ENCODE results near the gene ZBTB7A.

The ZBTB7A gene

GRCh38 chr19:4066682-4067395 is at the start of gene ZBTB7A:
TSS of gene ZBTB7A (minus strand) at chr19:4066899. CDS start at chr19:4055232, 11,667 bp downstream.
- DNase-seq = peak; percentile 84

GRCh38 chr19:4115818-4116385 is 49.2 kb upstream of the ZBTB7A start:
- no peak for DNase-seq

GRCh38 chr19:4115050-4115817 is 48.5 kb upstream of the ZBTB7A start:
- peak; percentile 76 for DNase-seq

- DNase-seq = no peak
Measured at GRCh38 chr19:4114181-4114580, 47.5 kb upstream of the ZBTB7A start.

GRCh38 chr19:4113398-4114088 is 46.8 kb upstream of the ZBTB7A start:
- DNase-seq = no peak

- no peak for DNase-seq
Measured at GRCh38 chr19:4112367-4112766, 45.7 kb upstream of the ZBTB7A start.

GRCh38 chr19:4109626-4109945 is 42.9 kb upstream of the ZBTB7A start:
- DNase-seq = no peak

GRCh38 chr19:4108767-4109625 is 42.3 kb upstream of the ZBTB7A start:
- DNase-seq = peak; percentile 84

- DNase-seq = no peak
Measured at GRCh38 chr19:4103080-4103433, 36.4 kb upstream of the ZBTB7A start.

- no peak for DNase-seq
Measured at GRCh38 chr19:4102339-4103079, 35.8 kb upstream of the ZBTB7A start.

GRCh38 chr19:4101496-4101770 is 34.7 kb upstream of the ZBTB7A start:
- DNase-seq = no peak

- DNase-seq = no peak
Measured at GRCh38 chr19:4100647-4101495, 34.2 kb upstream of the ZBTB7A start.

- no peak for DNase-seq
Measured at GRCh38 chr19:4099041-4099764, 32.5 kb upstream of the ZBTB7A start.

- no peak for DNase-seq
Measured at GRCh38 chr19:4098493-4098892, 31.8 kb upstream of the ZBTB7A start.

GRCh38 chr19:4097501-4097900 is 30.8 kb upstream of the ZBTB7A start:
- DNase-seq = no peak

- no peak for DNase-seq
Measured at GRCh38 chr19:4096049-4096892, 29.6 kb upstream of the ZBTB7A start.

GRCh38 chr19:4095488-4095844 is 28.8 kb upstream of the ZBTB7A start:
- no peak for DNase-seq

GRCh38 chr19:4094761-4095487 is 28.2 kb upstream of the ZBTB7A start:
- DNase-seq = no peak

GRCh38 chr19:4094291-4094690 is 27.6 kb upstream of the ZBTB7A start:
- no peak for DNase-seq

All from CD4-positive, alpha-beta T cell treated with Interleukin-17A for 4 hours (primary cell).